HG03571 (cell line): Measurements from ENCODE around the gene CD82.
"Not testable (repeated sequence)": the region's sequence is repeated elsewhere in the genome, so short reads cannot be mapped to it uniquely, and the experiment has no call there.

Source experiments
- ATAC-seq: cut with Tn5 transposase; IDR thresholded peaks from one replicate; pipeline ENCODE4 v1.9.1; 2021; ENCODE audit not compliant: unreplicated experiment

Gene CD82

GRCh38 chr11:44628730-44629700 is 63.6 kb downstream of the CD82 start:
- ATAC-seq = no peak

- no peak for ATAC-seq
Observed at GRCh38 chr11:44629732-44630345, 64.4 kb downstream of the CD82 start.

- no peak for ATAC-seq
Observed at GRCh38 chr11:44630511-44631210, 65.2 kb downstream of the CD82 start.

GRCh38 chr11:44631831-44632230 is 66.4 kb downstream of the CD82 start:
- no peak for ATAC-seq

- ATAC-seq = no peak
Observed at GRCh38 chr11:44632466-44633123, 67.1 kb downstream of the CD82 start.

GRCh38 chr11:44633641-44634040 is 68.2 kb downstream of the CD82 start:
- ATAC-seq = no peak

GRCh38 chr11:44634401-44635281 is 69.2 kb downstream of the CD82 start:
- ATAC-seq = no peak

GRCh38 chr11:44637487-44637886 is 72.0 kb downstream of the CD82 start:
- ATAC-seq = no peak

GRCh38 chr11:44638032-44638431 is 72.6 kb downstream of the CD82 start:
- no peak for ATAC-seq

- no peak for ATAC-seq
Observed at GRCh38 chr11:44643217-44643616, 77.8 kb downstream of the CD82 start.

- ATAC-seq = no peak
Observed at GRCh38 chr11:44645827-44646226, 80.4 kb downstream of the CD82 start.

- not testable (repeated sequence) for ATAC-seq
Observed at GRCh38 chr11:44647255-44647955, 81.9 kb downstream of the CD82 start.

- ATAC-seq = no peak
Observed at GRCh38 chr11:44648109-44648508, 82.6 kb downstream of the CD82 start.

- no peak for ATAC-seq
Observed at GRCh38 chr11:44651535-44652155, 86.2 kb downstream of the CD82 start.

GRCh38 chr11:44652901-44653644 is 87.6 kb downstream of the CD82 start:
- ATAC-seq = no peak

GRCh38 chr11:44654057-44654456 is 88.6 kb downstream of the CD82 start:
- no peak for ATAC-seq

- no peak for ATAC-seq
Observed at GRCh38 chr11:44654596-44654995, 89.1 kb downstream of the CD82 start.

GRCh38 chr11:44657836-44658505 is 92.5 kb downstream of the CD82 start:
- ATAC-seq = no peak
